Measurements from ENCODE around the gene MATR3.

The MATR3 gene

GRCh38 chr5:139287890-139288635, 5.5 kb upstream of the MATR3 start:
- peak in 1 of 2 donors; percentile 25 for DNase-seq (ENCODE audit: low read depth in 2 of 2)
- TF ChIP-seq, protein P1, sequence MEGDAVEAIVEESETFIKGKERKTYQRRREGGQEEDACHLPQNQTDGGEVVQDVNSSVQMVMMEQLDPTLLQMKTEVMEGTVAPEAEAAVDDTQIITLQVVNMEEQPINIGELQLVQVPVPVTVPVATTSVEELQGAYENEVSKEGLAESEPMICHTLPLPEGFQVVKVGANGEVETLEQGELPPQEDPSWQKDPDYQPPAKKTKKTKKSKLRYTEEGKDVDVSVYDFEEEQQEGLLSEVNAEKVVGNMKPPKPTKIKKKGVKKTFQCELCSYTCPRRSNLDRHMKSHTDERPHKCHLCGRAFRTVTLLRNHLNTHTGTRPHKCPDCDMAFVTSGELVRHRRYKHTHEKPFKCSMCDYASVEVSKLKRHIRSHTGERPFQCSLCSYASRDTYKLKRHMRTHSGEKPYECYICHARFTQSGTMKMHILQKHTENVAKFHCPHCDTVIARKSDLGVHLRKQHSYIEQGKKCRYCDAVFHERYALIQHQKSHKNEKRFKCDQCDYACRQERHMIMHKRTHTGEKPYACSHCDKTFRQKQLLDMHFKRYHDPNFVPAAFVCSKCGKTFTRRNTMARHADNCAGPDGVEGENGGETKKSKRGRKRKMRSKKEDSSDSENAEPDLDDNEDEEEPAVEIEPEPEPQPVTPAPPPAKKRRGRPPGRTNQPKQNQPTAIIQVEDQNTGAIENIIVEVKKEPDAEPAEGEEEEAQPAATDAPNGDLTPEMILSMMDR (IDR thresholded peaks at IDR 0.05; ENCODE audit: low read depth, low read length): no peak
- no peak overlapping the region for H3K4me3 ChIP-seq (replicated peaks in 1 of 2; ENCODE audit: low read depth in 2 of 2, low read length in 2 of 2)

GRCh38 chr5:139291051-139291450, 2.5 kb upstream of the MATR3 start:
- H3K4me3 ChIP-seq (replicated peaks in 1 of 2; ENCODE audit: low read depth in 2 of 2, low read length in 2 of 2): no peak overlapping the region
- TF ChIP-seq, protein P1 (IDR thresholded peaks at IDR 0.05; ENCODE audit: low read depth, low read length): no peak
- no peak for DNase-seq (ENCODE audit: low read depth in 2 of 2)

GRCh38 chr5:139293202-139293506, 386 bp upstream of the MATR3 start:
- no peak for DNase-seq (ENCODE audit: low read depth in 2 of 2)
- TF ChIP-seq, protein P1 (IDR thresholded peaks at IDR 0.05; ENCODE audit: low read depth, low read length): no peak
- H3K4me3 ChIP-seq (replicated peaks in 1 of 2; ENCODE audit: low read depth in 2 of 2, low read length in 2 of 2): peak overlapping the region; percentile 91 to 92

DNA sequence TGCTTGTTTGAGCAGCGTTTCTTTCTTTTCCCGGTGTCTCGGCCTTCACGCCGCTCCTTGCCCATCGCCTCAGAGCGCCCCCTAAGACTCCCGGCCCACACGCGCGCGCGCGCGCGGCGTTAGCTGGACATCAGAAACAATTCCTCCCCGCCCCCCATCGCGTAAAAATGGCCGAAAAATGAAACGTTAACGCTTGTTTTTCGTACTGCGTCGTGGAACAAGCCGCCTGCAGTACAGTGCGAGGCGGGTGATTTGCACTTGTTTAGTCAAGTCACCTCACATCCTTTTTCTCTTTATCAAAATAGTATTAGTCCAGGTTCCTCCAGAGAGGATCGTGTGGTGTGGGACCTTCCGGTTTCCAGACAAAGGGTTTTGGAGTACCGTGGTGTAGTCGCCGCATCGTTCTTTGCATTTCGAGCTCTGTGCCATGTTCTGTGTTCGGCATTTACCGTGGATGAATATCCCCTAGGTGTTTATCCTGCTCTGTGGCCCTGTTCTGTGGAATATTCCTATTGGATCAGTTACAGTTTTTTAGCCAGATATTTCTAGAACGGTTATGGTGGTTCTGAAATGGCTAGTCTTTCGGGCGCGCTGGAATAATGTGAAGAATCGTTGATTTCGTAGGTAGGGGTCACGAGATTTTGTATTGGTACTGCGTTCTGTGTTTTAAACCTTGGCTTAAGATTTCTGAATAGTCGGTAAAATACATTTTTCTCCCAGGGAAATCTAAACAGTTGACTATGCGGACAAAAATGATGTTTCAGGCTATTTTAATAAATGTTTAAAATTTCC, 1.0 kb downstream of the MATR3 start:
- TF ChIP-seq, protein P1 (IDR thresholded peaks at IDR 0.05; ENCODE audit: low read depth, low read length): peak; percentile 36
- DNase-seq (ENCODE audit: low read depth in 2 of 2): peak; percentile 82 to 84
- H3K4me3 ChIP-seq (replicated peaks in 1 of 2; ENCODE audit: low read depth in 2 of 2, low read length in 2 of 2): peak overlapping the region; percentile 91 to 92

DNA sequence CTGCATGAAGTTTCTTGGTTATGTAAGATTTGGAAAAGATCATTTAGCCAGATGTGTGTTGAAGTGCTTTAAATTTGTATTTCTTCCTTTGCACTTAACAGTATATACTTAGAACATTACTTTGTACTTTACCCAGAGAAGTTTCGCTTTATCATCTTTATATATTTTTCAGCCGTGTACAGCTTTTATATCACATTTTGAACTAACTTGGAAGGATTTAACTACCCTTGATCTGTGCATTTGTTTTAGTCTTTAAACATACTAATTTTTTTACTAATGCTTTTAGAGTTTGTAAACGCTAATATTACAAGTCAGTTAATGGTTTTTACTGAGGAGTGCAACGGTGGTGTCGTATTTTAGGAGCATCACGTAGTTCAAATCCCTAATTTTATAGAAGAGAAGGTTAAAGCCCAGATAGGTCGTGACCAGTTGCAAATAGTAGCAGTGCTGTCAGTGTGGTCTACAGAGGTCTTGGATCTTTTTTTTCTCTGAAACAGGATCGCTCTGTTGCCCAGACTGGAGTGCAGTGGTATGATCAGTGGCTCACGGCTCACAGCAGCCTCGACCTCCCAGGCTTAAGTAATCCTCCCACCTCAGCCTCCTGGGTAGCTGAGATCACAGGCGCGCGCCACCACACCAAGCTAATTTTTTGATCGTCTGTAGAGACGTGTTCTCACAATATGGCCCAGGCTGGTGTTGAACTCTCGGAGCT, 2.0 kb downstream of the MATR3 start:
- peak; percentile 13 to 17 for DNase-seq (ENCODE audit: low read depth in 2 of 2)
- H3K4me3 ChIP-seq (replicated peaks in 1 of 2; ENCODE audit: low read depth in 2 of 2, low read length in 2 of 2): peak overlapping the region; percentile 91 to 92
- TF ChIP-seq, protein P1 (IDR thresholded peaks at IDR 0.05; ENCODE audit: low read depth, low read length): no peak

DNA sequence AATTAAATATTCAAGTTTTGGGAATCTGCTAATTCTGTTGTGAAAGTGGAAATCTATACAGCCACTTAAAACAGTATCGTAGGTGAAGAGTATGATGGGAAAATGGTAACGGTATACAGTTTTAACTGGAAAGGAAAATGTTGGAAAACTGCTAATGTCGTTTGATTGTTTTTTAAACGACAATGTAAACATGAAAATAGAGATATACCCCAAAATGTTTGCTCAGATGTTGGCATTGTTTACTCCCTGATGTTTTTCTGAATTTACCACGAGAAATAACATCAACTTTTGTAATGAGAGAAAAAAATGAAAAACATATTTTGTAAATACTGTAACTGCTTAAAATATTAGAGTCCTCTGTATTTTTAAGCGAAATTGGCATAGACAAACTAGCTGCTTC, 2.7 kb downstream of the MATR3 start:
- TF ChIP-seq, protein P1 (IDR thresholded peaks at IDR 0.05; ENCODE audit: low read depth, low read length): no peak
- no peak overlapping the region for H3K4me3 ChIP-seq (replicated peaks in 1 of 2; ENCODE audit: low read depth in 2 of 2, low read length in 2 of 2)

More for the DNA sequence above, 2.7 kb downstream of the MATR3 start:
- DNase-seq (ENCODE audit: low read depth in 2 of 2): no peak

Measured in cardiac fibroblast (primary cell).